Testis (tissue), 3 donors: ENCODE results near the gene MAPKAPK3. TPM values are rescaled to one million over a fixed set of nuclear protein-coding genes. Genes with fewer than 3 reads are reported as not detected.

ENCODE experiments used
- DNase-seq: peaks from one replicate; pipeline ENCODE4 v3.0.0-alpha.2; 2019
- H3K27ac ChIP-seq, 2 donors: fragments of 200-600 bp; sonication (generic); one replicate each; pipeline ENCODE4 v1.5.1; 2019
- H3K27me3 ChIP-seq: fragments of 200-600 bp; sonication (generic); one replicate; pipeline ENCODE4 v1.5.1; 2019
- H3K36me3 ChIP-seq: fragments of 200-600 bp; sonication (generic); one replicate; pipeline ENCODE4 v1.5.1; 2017; ENCODE audit warnings: low read depth; ENCODE audit errors: missing control alignments
- H3K4me1 ChIP-seq: fragments of 200-600 bp; sonication (generic); one replicate; pipeline ENCODE4 v1.5.1; 2019
- H3K4me3 ChIP-seq, 2 donors: fragments of 200-600 bp; sonication (generic); one replicate each; pipeline ENCODE4 v1.5.1; 2017 to 2019
- H3K9me3 ChIP-seq: fragments of 200-600 bp; sonication (generic); one replicate; pipeline ENCODE4 v1.5.1; 2017
- POLR2A ChIP-seq: fragments of 450-650 bp; IDR thresholded peaks from one replicate; pipeline ENCODE4 v1.6.1; 2017; ENCODE audit warnings: antibody characterized with exemption, mild to moderate bottlenecking, moderate library complexity
- WGBS, 2 donors: methylation state at CpG; one replicate each; pipeline ENCODE4 v1.1.5; 2018; 5-methylcytosine and 5-hydroxymethylcytosine counted together
- intact Hi-C: fragments of 100-400 bp; cut with DNase I; formaldehyde crosslinking; loops from one replicate; pipeline ENCODE4 v1.15.1; 2023; ENCODE audit warnings: low total_unique reads
- polyA plus RNA-seq: library from polyadenylated mRNA; stranded (reverse); fragments of 350-450 nt; fragmentation: Illumina TruSeq; extraction: RNeasy Lipid Tissue Mini Kit (QIAGEN cat#74804); gene quantifications from one replicate; pipeline ENCODE4 v1.2.3, GENCODE V29; 2014; ENCODE audit warnings: low read depth, low replicate concordance; ENCODE audit not compliant: insufficient read depth
- total RNA-seq, 2 donors: library from RNA; depleted of rRNA; stranded (reverse); fragments of >200 nt; gene quantifications; one replicate each; pipeline ENCODE4 v1.2.3, GENCODE V29; 2016
- TF ChIP-seq, protein P1 (sequence below), 3 experiments: fragments of 450-650 bp in 2 of 3; fragments of 200-600 bp in 1 of 3; sonication (generic) in 1 of 3; IDR thresholded peaks; one replicate each; pipeline ENCODE4 v1.5.1; 2016 to 2019; ENCODE audit warnings: antibody characterized with exemption in 3 of 3, mild to moderate bottlenecking in 2 of 3, moderate library complexity in 1 of 3

MAPKAPK3 gene
- total and polyA plus RNA-seq, 3 donors from 2014 or later: 19.1 to 27.1 (median 21.4) TPM

DNA sequence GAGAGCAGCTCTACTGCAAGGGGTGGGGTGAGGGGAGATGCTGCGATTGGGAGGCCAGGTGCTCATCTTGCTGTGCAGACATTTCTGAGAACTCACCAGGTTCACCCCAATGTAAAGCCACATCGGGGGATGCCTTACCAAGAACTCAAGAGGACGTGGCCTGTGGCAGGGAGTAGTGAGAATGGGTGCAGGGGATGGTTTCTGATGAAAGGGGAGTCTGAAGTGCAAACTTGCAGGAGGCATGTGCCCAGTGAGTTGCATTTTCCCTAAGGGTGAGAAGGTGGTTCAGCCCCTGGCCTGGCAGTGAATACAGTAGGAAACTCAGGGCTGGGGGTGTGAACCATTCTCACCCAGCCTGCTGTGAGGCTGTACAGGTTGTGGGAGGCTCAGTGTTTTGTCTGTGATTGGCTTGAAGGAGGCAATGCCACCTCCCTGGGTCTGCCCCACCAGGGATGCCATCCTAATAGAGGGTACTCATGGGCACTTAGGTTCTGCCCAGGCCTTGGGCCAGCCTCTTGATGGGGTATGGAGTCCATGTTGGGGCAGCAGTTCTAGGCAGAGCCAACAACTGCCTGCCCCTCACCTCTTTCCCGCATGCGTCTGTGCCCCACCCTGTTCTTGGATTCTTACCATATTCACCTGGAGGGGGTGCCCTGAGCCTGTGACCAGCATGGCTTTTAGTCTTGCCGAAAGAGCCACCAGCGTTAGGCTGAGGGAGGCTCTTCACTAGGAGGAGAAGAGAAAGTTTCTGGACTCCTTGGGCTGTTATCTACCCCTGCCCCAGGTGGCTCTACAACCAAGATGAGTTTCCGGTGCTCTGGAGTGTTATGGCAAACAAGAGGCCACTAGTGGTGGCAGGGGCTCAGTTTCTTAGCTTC lies 43.1 kb upstream of the MAPKAPK3 start:
- no peaks in the 10 kb centered on the region for H3K9me3 ChIP-seq
- no peak overlapping the region for H3K27ac ChIP-seq
- peaks cover 9% of the 10 kb centered on the region for H3K4me1 ChIP-seq
- no peaks in the 10 kb centered on the region for H3K27me3 ChIP-seq
- 88% methylated on average over 8 of the region's 8 CpGs for WGBS, 2 donors
- TF ChIP-seq, protein P1, sequence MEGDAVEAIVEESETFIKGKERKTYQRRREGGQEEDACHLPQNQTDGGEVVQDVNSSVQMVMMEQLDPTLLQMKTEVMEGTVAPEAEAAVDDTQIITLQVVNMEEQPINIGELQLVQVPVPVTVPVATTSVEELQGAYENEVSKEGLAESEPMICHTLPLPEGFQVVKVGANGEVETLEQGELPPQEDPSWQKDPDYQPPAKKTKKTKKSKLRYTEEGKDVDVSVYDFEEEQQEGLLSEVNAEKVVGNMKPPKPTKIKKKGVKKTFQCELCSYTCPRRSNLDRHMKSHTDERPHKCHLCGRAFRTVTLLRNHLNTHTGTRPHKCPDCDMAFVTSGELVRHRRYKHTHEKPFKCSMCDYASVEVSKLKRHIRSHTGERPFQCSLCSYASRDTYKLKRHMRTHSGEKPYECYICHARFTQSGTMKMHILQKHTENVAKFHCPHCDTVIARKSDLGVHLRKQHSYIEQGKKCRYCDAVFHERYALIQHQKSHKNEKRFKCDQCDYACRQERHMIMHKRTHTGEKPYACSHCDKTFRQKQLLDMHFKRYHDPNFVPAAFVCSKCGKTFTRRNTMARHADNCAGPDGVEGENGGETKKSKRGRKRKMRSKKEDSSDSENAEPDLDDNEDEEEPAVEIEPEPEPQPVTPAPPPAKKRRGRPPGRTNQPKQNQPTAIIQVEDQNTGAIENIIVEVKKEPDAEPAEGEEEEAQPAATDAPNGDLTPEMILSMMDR (IDR thresholded peaks at IDR 0.05): no peak
- no peak for TF ChIP-seq POLR2A
- intact Hi-C loops: loop anchor here (5.0 kb wide), 1 partner anchor 38 kb away; the partner anchor contains the start of gene CISH
- no peaks in the 10 kb centered on the region for H3K36me3 ChIP-seq
- H3K4me3 ChIP-seq: no peak overlapping the region
- DNase-seq: no peak

DNA sequence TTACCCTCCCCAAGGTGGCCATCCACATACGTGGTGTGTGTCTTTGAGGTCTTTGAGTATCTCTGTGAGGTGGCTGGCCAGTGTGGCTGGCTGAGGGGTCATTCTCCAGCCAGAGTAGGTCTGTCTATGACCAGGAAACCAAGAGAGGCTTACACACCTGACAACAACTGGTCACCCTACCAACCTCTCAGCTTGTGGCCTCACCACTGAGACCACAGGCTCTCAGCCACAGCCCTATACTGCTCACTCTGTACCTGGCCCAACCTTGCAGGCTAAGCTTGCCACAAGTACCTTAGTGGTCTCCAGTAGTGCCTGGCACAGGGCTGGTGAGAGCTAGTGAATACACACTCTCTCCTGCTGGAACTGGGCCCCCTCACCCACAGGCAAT lies 42.5 kb upstream of the MAPKAPK3 start:
- no peaks in the 10 kb centered on the region for H3K9me3 ChIP-seq
- H3K27me3 ChIP-seq: no peaks in the 10 kb centered on the region
- H3K27ac ChIP-seq: no peak overlapping the region
- intact Hi-C loops: loop anchor here (5.0 kb wide), 1 partner anchor 38 kb away; the partner anchor contains the start of gene CISH
- peaks cover 9% of the 10 kb centered on the region for H3K4me1 ChIP-seq
- no peak overlapping the region for H3K4me3 ChIP-seq
- no peaks in the 10 kb centered on the region for H3K36me3 ChIP-seq
- TF ChIP-seq, protein P1 (IDR thresholded peaks at IDR 0.05): no peak
- TF ChIP-seq POLR2A: no peak
- WGBS, 2 donors: 50 to 86% methylated on average over 1 of the region's 1 CpG
- no peak for DNase-seq

DNA sequence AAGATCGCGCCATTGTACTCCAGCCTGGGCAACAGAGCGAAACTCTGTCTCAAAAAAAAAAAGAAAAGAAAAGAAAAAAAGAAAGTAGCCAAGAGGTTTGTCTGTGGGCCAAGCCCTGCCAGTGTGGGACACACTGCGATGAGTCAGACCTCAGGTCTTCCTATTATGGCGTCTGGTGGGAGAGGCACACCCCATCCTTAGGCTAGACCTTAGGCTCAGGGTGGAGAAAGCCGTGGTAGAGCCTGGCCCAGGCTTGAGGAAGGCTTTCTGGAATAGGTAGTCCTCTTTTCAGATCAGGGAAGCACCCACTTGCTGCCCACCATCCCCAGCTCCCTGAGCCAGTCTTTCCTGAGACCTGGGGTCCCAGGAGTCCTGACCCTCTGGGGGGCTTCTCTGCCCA lies 41.6 kb upstream of the MAPKAPK3 start:
- intact Hi-C loops: no loop called here
- H3K4me3 ChIP-seq: no peak overlapping the region
- DNase-seq: no peak
- TF ChIP-seq POLR2A: no peak
- TF ChIP-seq, protein P1 (IDR thresholded peaks at IDR 0.05): no peak
- H3K36me3 ChIP-seq: no peaks in the 10 kb centered on the region
- no peak overlapping the region for H3K27ac ChIP-seq
- H3K4me1 ChIP-seq: peaks cover 3% of the 10 kb centered on the region
- H3K9me3 ChIP-seq: no peaks in the 10 kb centered on the region
- H3K27me3 ChIP-seq: no peaks in the 10 kb centered on the region
- 95% methylated on average over 6 of the region's 6 CpGs for WGBS, 2 donors

DNA sequence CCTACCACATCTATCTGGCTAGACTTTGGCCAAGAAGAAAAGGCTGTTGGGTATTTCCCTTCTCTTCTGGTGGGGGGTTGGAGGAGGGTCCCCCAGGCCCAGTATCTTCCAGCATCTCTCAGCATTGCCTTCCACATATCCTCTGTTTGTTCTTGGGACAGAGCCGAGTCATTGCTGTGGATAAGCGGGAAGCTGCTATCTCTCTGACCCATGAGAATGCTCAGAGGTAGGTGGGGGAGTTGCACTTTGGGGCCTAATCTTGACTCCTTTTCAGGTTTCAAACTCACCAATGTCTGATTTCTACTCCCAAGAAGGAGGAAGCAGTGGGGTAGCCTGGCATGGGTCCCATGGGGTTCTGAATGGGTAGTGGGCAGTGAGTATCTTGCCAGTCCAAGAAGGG lies 39.6 kb upstream of the MAPKAPK3 start:
- no peaks in the 10 kb centered on the region for H3K36me3 ChIP-seq
- TF ChIP-seq, protein P1 (IDR thresholded peaks at IDR 0.05): no peak
- no peak for TF ChIP-seq POLR2A
- intact Hi-C loops: no loop called here
- no peaks in the 10 kb centered on the region for H3K9me3 ChIP-seq
- 66 to 94% methylated on average over 2 of the region's 2 CpGs for WGBS, 2 donors
- H3K27me3 ChIP-seq: no peaks in the 10 kb centered on the region
- H3K4me3 ChIP-seq: no peak overlapping the region
- no peak overlapping the region for H3K27ac ChIP-seq
- DNase-seq: no peak
- H3K4me1 ChIP-seq: no peaks in the 10 kb centered on the region
